Activated CD8-positive, alpha-beta T cell treated with anti-CD3 and anti-CD28 coated beads for 36 hours (primary cell): ENCODE results near the gene COL25A1. TPM values are rescaled to one million over a fixed set of nuclear protein-coding genes. Genes with fewer than 3 reads are reported as not detected.

ENCODE experiments used
- ATAC-seq: fragments of 200-7000 bp; cut with Tn5 transposase; one replicate; pipeline ENCODE4 v1.10.0; 2021; ENCODE audit warnings: mild to moderate bottlenecking, moderate library complexity
- CTCF ChIA-PET: fragments of 350-600 bp; sonication (Branson Sonifier 250); formaldehyde crosslinking; loops from one replicate; lab custom pipeline; 2021; ENCODE audit warnings: antibody characterized with exemption; lab: Charles Lee
- POLR2A ChIA-PET: fragments of 350-600 bp; sonication (Branson Sonifier 250); formaldehyde crosslinking; loops from one replicate; lab custom pipeline; 2021; ENCODE audit warnings: antibody characterized with exemption; lab: Charles Lee
- DNase-seq: peaks from one replicate; pipeline ENCODE4 v3.0.0-alpha.2; 2020
- H3K27ac Mint-ChIP-seq: one replicate; pipeline ENCODE4 v1.8.0; 2021; ENCODE audit warnings: mild to moderate bottlenecking, mixed read lengths
- H3K27me3 Mint-ChIP-seq: one replicate; pipeline ENCODE4 v1.8.0; 2021; ENCODE audit warnings: mixed read lengths
- H3K36me3 Mint-ChIP-seq: one replicate; pipeline ENCODE4 v1.8.0; 2021; ENCODE audit warnings: low read depth, mixed read lengths
- H3K4me1 Mint-ChIP-seq: one replicate; pipeline ENCODE4 v1.8.0; 2021; ENCODE audit warnings: low read depth, mixed read lengths
- H3K4me3 Mint-ChIP-seq: one replicate; pipeline ENCODE4 v1.8.0; 2021; ENCODE audit warnings: mild to moderate bottlenecking, moderate library complexity, mixed read lengths
- H3K9me3 Mint-ChIP-seq: one replicate; pipeline ENCODE4 v1.8.0; 2021; ENCODE audit warnings: mixed read lengths
- CTCF ChIP-seq: fragments of 200-600 bp; IDR thresholded peaks from one replicate; pipeline ENCODE4 v1.8.0; 2022; ENCODE audit warnings: antibody characterized with exemption, mild to moderate bottlenecking
- intact Hi-C: fragments of 100-400 bp; cut with micrococcal nuclease; formaldehyde crosslinking; loops from one replicate; pipeline ENCODE4 v1.10.0; 2022
- total RNA-seq, 2 experiments: library from RNA; stranded (reverse); gene quantifications; one replicate each; pipeline ENCODE4 v1.2.3, GENCODE V29; 2021

COL25A1 gene
- total RNA-seq, 2 experiments from 2014 or later: not detected

- no peaks in the 10 kb centered on the region for H3K27me3 Mint-ChIP-seq
- ATAC-seq (no peak), DNase-seq (no peak)
- ChIA-PET POLR2A (no interaction called here), CTCF (no interaction called here)
- intact Hi-C loops: no loop called here
- no peaks in the 10 kb centered on the region for H3K36me3 Mint-ChIP-seq
- no peak overlapping the region for H3K4me3 Mint-ChIP-seq
- H3K4me1 Mint-ChIP-seq: no peaks in the 10 kb centered on the region
- no peak for TF ChIP-seq CTCF
- H3K27ac Mint-ChIP-seq: no peak overlapping the region
- H3K9me3 Mint-ChIP-seq: no peaks in the 10 kb centered on the region
Observed at GRCh38 chr4:109214622-109215301, 87.7 kb downstream of the COL25A1 start.

GRCh38 chr4:109213056-109213455, 89.4 kb downstream of the COL25A1 start:
- no peak overlapping the region for H3K27ac Mint-ChIP-seq
- DNase-seq (no peak), ATAC-seq (no peak)
- no peaks in the 10 kb centered on the region for H3K9me3 Mint-ChIP-seq
- ChIA-PET CTCF (no interaction called here), POLR2A (no interaction called here)
- TF ChIP-seq CTCF: no peak
- no peaks in the 10 kb centered on the region for H3K27me3 Mint-ChIP-seq
- no peak overlapping the region for H3K4me3 Mint-ChIP-seq
- no peaks in the 10 kb centered on the region for H3K36me3 Mint-ChIP-seq
- no peaks in the 10 kb centered on the region for H3K4me1 Mint-ChIP-seq
- intact Hi-C loops: no loop called here

- ChIA-PET POLR2A (no interaction called here), CTCF (no interaction called here)
- Mint-ChIP-seq H3K9me3 (no peaks in the 10 kb centered on the region), H3K4me1 (no peaks in the 10 kb centered on the region), H3K4me3 (no peak overlapping the region), H3K27me3 (no peaks in the 10 kb centered on the region), H3K27ac (no peak overlapping the region), H3K36me3 (no peaks in the 10 kb centered on the region)
- ATAC-seq (no peak), DNase-seq (no peak)
- intact Hi-C loops: no loop called here
- TF ChIP-seq CTCF: no peak
Observed at GRCh38 chr4:109211671-109212070, 90.8 kb downstream of the COL25A1 start.

GRCh38 chr4:109209647-109210046, 92.8 kb downstream of the COL25A1 start:
- H3K4me1 Mint-ChIP-seq: no peaks in the 10 kb centered on the region
- H3K9me3 Mint-ChIP-seq: no peaks in the 10 kb centered on the region
- no peaks in the 10 kb centered on the region for H3K36me3 Mint-ChIP-seq
- intact Hi-C loops: no loop called here
- H3K27me3 Mint-ChIP-seq: no peaks in the 10 kb centered on the region
- ChIA-PET CTCF (no interaction called here), POLR2A (no interaction called here)
- no peak overlapping the region for H3K4me3 Mint-ChIP-seq
- H3K27ac Mint-ChIP-seq: no peak overlapping the region
- DNase-seq (no peak), ATAC-seq (no peak)
- TF ChIP-seq CTCF: no peak

GRCh38 chr4:109207898-109208297, 94.6 kb downstream of the COL25A1 start:
- no peaks in the 10 kb centered on the region for H3K4me1 Mint-ChIP-seq
- no peaks in the 10 kb centered on the region for H3K27me3 Mint-ChIP-seq
- H3K9me3 Mint-ChIP-seq: no peaks in the 10 kb centered on the region
- TF ChIP-seq CTCF: no peak
- ChIA-PET POLR2A (no interaction called here), CTCF (no interaction called here)
- no peaks in the 10 kb centered on the region for H3K36me3 Mint-ChIP-seq
- H3K27ac Mint-ChIP-seq: no peak overlapping the region
- no peak overlapping the region for H3K4me3 Mint-ChIP-seq
- no peak for ATAC-seq
- intact Hi-C loops: no loop called here
- no peak for DNase-seq
